ENCODE measurements around the gene ADGRB2.

Gene ADGRB2

GRCh38 chr1:31745946-31746670, 18.0 kb downstream of the ADGRB2 start:
- no peak for DNase-seq (ENCODE audit: low read depth)
- TF ChIP-seq CTCF (IDR thresholded peaks at IDR 0.05; ENCODE audit: low read length, missing control alignments) = no peak

GRCh38 chr1:31745096-31745945, 18.8 kb downstream of the ADGRB2 start:
- peak; percentile 66 for DNase-seq (ENCODE audit: low read depth)
- no peak overlapping the region for H3K4me3 ChIP-seq (replicated peaks; ENCODE audit: low read depth, low read length)
- peak; percentile 93 for TF ChIP-seq CTCF (IDR thresholded peaks at IDR 0.05; ENCODE audit: low read length, missing control alignments)

More at GRCh38 chr1:31745946-31746670, 18.0 kb downstream of the ADGRB2 start:
- no peak overlapping the region for H3K4me3 ChIP-seq (replicated peaks; ENCODE audit: low read depth, low read length)

GRCh38 chr1:31744165-31744888, 19.8 kb downstream of the ADGRB2 start:
- H3K4me3 ChIP-seq (replicated peaks; ENCODE audit: low read depth, low read length) = no peak overlapping the region
- no peak for DNase-seq (ENCODE audit: low read depth)
- TF ChIP-seq CTCF (IDR thresholded peaks at IDR 0.05; ENCODE audit: low read length, missing control alignments) = no peak

GRCh38 chr1:31742462-31743212, 21.5 kb downstream of the ADGRB2 start:
- no peak for DNase-seq (ENCODE audit: low read depth)
- H3K4me3 ChIP-seq (replicated peaks; ENCODE audit: low read depth, low read length) = no peak overlapping the region
- TF ChIP-seq CTCF (IDR thresholded peaks at IDR 0.05; ENCODE audit: low read length, missing control alignments) = no peak

GRCh38 chr1:31739346-31739745, 24.8 kb downstream of the ADGRB2 start:
- no peak overlapping the region for H3K4me3 ChIP-seq (replicated peaks; ENCODE audit: low read depth, low read length)
- no peak for TF ChIP-seq CTCF (IDR thresholded peaks at IDR 0.05; ENCODE audit: low read length, missing control alignments)
- DNase-seq (ENCODE audit: low read depth) = no peak

- no peak for TF ChIP-seq CTCF (IDR thresholded peaks at IDR 0.05; ENCODE audit: low read length, missing control alignments)
- DNase-seq (ENCODE audit: low read depth) = no peak
Observed at GRCh38 chr1:31736675-31737074, 27.5 kb downstream of the ADGRB2 start.

More at GRCh38 chr1:31736675-31737074, 27.5 kb downstream of the ADGRB2 start:
- no peak overlapping the region for H3K4me3 ChIP-seq (replicated peaks; ENCODE audit: low read depth, low read length)

All from fibroblast of pulmonary artery (primary cell).